ENCODE data around the gene RNF19B. TPM values are rescaled to one million over a fixed set of nuclear protein-coding genes. Genes with fewer than 3 reads are reported as not detected.

Gene RNF19B
- total and polyA plus RNA-seq, 2 of the 8 experiments (the other 6 are each of a cell fraction or from before 2014, with no cell fraction given), result 9.2 to 11.2 TPM

GRCh38 chr1:32960819-32961355 lies 3.7 kb downstream of the RNF19B start:
- H2AFZ ChIP-seq (ENCODE audit: low read length), result no peak overlapping the region
- no peak overlapping the region for H2AK5ac ChIP-seq (ENCODE audit: low read depth, low read length)
- H3K56ac ChIP-seq (replicated peaks; ENCODE audit: insufficient read length, low read depth, low read length), result no peak overlapping the region
- H4K20me1 ChIP-seq (replicated peaks in 1 of 2; ENCODE audit: control insufficient read depth in 1 of 2, insufficient read depth in 2 of 2, low read length in 2 of 2), result peaks cover 4 to 15% of the 10 kb centered on the region in 2 experiments
- peaks cover 2% of the 10 kb centered on the region; the same call in 1 of the 2 replicates for H3K23me2 ChIP-seq (ENCODE audit: low read depth, low read length)
- no peak overlapping the region for H4K5ac ChIP-seq (ENCODE audit: insufficient read length, low read depth, low read length)
- H2BK12ac ChIP-seq (ENCODE audit: low read depth, low read length), result no peak overlapping the region
- WGBS, 2 experiments (ENCODE audit: extremely low coverage in 1 of 2, insufficient coverage in 1 of 2, insufficient read length in 1 of 2, insufficient replicate concordance in 2 of 2, low coverage in 1 of 2, low lambda C conversion rate in 2 of 2, missing lambda C conversion rate in 1 of 2), result 85% methylated on average over 8 of the region's 8 CpGs; no CpG with 5 or more reads in 1 of the 2 experiments
- H3K27me3 ChIP-seq (replicated peaks in 1 of 4; ENCODE audit: control insufficient read depth in 3 of 4, extremely low read depth in 1 of 4, insufficient read depth in 3 of 4, low read length in 3 of 4), result peaks cover 0 to 4% (median 0%) of the 10 kb centered on the region in 4 experiments; a peak in 1 of 7 replicates
- no peak overlapping the region for H3K9ac ChIP-seq (replicated peaks in 1 of 4; ENCODE audit: extremely low read depth in 1 of 4, low read depth in 3 of 4, low read length in 3 of 4)
- ChIA-PET CTCF (ENCODE audit: partially characterized antibody) (interaction anchor here (1.6 kb wide), 1 partner anchor 38 kb away, joined by 5 read pairs; no protein-coding TSS in a partner anchor), POLR2A (ENCODE audit: partially characterized antibody) (no interaction called here)
- TF ChIP-seq GABPA (IDR thresholded peaks at IDR 0.05; ENCODE audit: borderline replicate concordance, insufficient read depth, low read length) (no peak), TAF7 (optimal IDR thresholded peaks at IDR 0.05; ENCODE audit: borderline replicate concordance, low read depth, low read length) (no peak), CBX5 (IDR thresholded peaks at IDR 0.05; ENCODE audit: low read depth, low read length) (no peak), RBBP5 (IDR thresholded peaks at IDR 0.05; ENCODE audit: borderline replicate concordance, low read depth, low read length) (no peak)
- H2BK120ac ChIP-seq (replicated peaks; ENCODE audit: low read depth, low read length), result no peak overlapping the region
- DNase-seq (ENCODE audit: low read depth in 1 of 2, low spot score in 2 of 2), result no peak
- H3K9me3 ChIP-seq (ENCODE audit: insufficient read depth in 2 of 2, low read depth in 1 of 2, low read length in 1 of 2), result no peaks in the 10 kb centered on the region
- H3K14ac ChIP-seq (ENCODE audit: insufficient read length), result no peak overlapping the region
- no peak overlapping the region for H3K4me2 ChIP-seq (ENCODE audit: insufficient read depth in 1 of 2, low read depth in 2 of 2, low read length in 2 of 2)
- H3K79me1 ChIP-seq (ENCODE audit: low read depth, low read length), result peaks cover 2% of the 10 kb centered on the region; the same call in 1 of the 2 replicates
- H3K4ac ChIP-seq (replicated peaks; ENCODE audit: insufficient read length, low read depth, low read length), result no peak overlapping the region
- H2BK5ac ChIP-seq (ENCODE audit: low read depth, low read length), result no peak overlapping the region
- no peak for FAIRE-seq
- H3K18ac ChIP-seq (ENCODE audit: extremely low read depth, low read length), result no peak overlapping the region
- H3K4me1 ChIP-seq (replicated peaks in 1 of 4; ENCODE audit: control insufficient read depth in 3 of 4, insufficient read depth in 4 of 4, low read length in 3 of 4), result peaks cover 0 to 5% (median 1%) of the 10 kb centered on the region in 4 experiments; a peak in 3 of 7 replicates
- H2BK15ac ChIP-seq (ENCODE audit: low read length), result no peak overlapping the region
- H3K4me3 ChIP-seq (ENCODE audit: extremely low read depth in 1 of 4, insufficient read depth in 2 of 4, low read depth in 3 of 4, low read length in 4 of 4), result no peak overlapping the region
- H2BK20ac ChIP-seq (ENCODE audit: low read length), result no peak overlapping the region
- no peaks in the 10 kb centered on the region for H3K36me3 ChIP-seq (ENCODE audit: control insufficient read depth in 2 of 4, insufficient read depth in 4 of 4, low read length in 3 of 4)
- no peak overlapping the region for H4K8ac ChIP-seq (ENCODE audit: extremely low read depth, insufficient read depth, low read length)
- H3K23ac ChIP-seq (ENCODE audit: insufficient read length), result no peak overlapping the region
- peaks cover 0 to 29% of the 10 kb centered on the region in 2 experiments; a peak in 2 of 4 replicates for H3K79me2 ChIP-seq (ENCODE audit: control insufficient read depth in 1 of 2, insufficient read depth in 2 of 2, low read length in 2 of 2)
- no peak overlapping the region for H4K91ac ChIP-seq (replicated peaks; ENCODE audit: insufficient read length, low read length)
- H3K27ac ChIP-seq (ENCODE audit: low read depth, low read length), result no peak overlapping the region
